ENCODE data around the gene TSHZ1. TPM values are rescaled to one million over a fixed set of nuclear protein-coding genes. Genes with fewer than 3 reads are reported as not detected.

Gene TSHZ1
- total RNA-seq, 2 donors from 2014 or later = 1.1 to 1.7 TPM

DNA sequence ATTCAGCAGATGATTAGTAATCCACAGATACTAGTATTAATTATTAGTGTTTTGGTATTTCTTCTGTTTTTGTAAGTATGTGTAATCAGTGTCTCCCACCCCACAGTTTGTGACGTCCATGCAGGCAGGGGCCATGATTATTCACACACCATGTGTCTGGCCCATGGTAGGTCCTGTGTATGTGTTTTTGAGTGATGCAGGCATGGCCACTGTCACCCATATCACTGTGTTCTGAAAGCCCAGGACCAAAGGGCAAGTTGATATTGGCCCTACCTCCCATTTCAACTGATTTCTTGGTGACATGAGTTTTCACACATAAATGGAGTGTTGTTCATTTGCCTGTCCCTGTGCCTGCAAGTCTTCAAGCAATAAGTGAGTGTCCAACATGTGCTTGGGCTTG lies 104.0 kb downstream of the TSHZ1 start:
- no peak for DNase-seq
- Histone ChIP-seq H3K4me1 (ENCODE audit: control insufficient read depth, insufficient read depth, low read length) (no peaks in the 10 kb centered on the region), H3K4me3 (ENCODE audit: low read length) (no peak overlapping the region), H3K9ac (ENCODE audit: extremely low read depth, low read length, poor library complexity, severe bottlenecking) (no peak overlapping the region), H3K27ac (ENCODE audit: low read depth, low read length) (no peak overlapping the region), H3K9me3 (ENCODE audit: control insufficient read depth, low read length) (no peaks in the 10 kb centered on the region), H3K36me3 (ENCODE audit: control insufficient read depth, insufficient read depth, low read length) (no peaks in the 10 kb centered on the region), H3K27me3 (ENCODE audit: control insufficient read depth, insufficient read depth, low read length, poor library complexity, severe bottlenecking) (no peaks in the 10 kb centered on the region)
- H3K4me3 Mint-ChIP-seq = no peak overlapping the region
- no peak for TF ChIP-seq CTCF (conservative IDR thresholded peaks at IDR 0.05)
- H3K4me1 Mint-ChIP-seq = peaks cover 2% of the 10 kb centered on the region
- 100% methylated on average over 1 of the region's 1 CpG; no CpG with 5 or more reads in 1 of the 2 experiments for WGBS, 2 experiments (ENCODE audit: insufficient coverage in 1 of 2, insufficient read length in 1 of 2)
- H3K27me3 Mint-ChIP-seq (ENCODE audit: insufficient read depth) = peaks cover 2% of the 10 kb centered on the region
- no peaks in the 10 kb centered on the region for H3K9me3 Mint-ChIP-seq
- no peaks in the 10 kb centered on the region for H3K36me3 Mint-ChIP-seq (ENCODE audit: low read depth)
- H3K27ac Mint-ChIP-seq = no peak overlapping the region

DNA sequence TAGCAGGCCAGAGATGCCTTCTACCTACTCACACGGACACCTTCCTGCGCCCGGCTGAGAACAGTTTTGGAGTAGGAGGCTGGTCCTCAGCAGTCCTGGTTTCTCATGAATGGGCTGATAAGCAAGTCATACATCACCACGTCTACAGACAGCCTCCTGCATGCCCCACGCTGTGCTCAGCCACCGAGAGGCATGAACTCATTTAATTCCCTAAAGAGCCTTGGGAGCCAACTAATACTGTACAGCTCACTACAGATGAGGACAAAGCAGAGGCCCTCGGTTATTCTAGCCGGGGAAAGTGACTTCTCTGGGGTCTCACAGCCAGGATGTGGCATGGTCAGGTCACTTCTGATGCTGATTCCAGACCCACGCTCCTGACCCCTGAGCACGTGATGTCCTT lies 105.6 kb downstream of the TSHZ1 start:
- 88 to 94% methylated on average over 10 of the region's 10 CpGs for WGBS, 2 experiments (ENCODE audit: insufficient coverage in 1 of 2, insufficient read length in 1 of 2)

DNA sequence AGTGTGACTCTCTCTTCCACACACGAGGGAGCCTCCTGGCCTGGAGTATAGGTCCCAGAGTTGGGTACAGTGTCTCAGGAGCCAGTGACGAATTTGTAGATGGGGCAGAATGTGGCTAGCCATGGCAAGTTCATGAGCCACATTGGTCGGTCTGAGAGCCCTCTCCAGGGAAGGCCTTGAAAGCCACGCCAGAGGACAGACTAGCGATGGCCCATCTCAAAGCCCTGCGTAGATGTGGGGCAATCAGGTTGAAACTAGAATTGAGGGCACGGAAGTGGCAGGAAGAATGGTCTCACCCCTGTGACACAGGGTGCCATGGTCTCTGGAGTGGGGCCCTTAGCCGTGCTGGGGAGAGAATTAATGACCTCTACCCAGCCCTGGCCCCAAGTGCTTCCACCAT lies 106.2 kb downstream of the TSHZ1 start:
- no peaks in the 10 kb centered on the region for H3K9me3 ChIP-seq (ENCODE audit: control insufficient read depth, low read length)
- TF ChIP-seq CTCF (conservative IDR thresholded peaks at IDR 0.05) = no peak
- Mint-ChIP-seq H3K27me3 (ENCODE audit: insufficient read depth) (no peaks in the 10 kb centered on the region), H3K36me3 (ENCODE audit: low read depth) (no peaks in the 10 kb centered on the region), H3K27ac (no peak overlapping the region), H3K4me1 (peaks cover 2% of the 10 kb centered on the region), H3K4me3 (no peak overlapping the region), H3K9me3 (no peaks in the 10 kb centered on the region)
- DNase-seq = no peak
- 96% methylated on average over 8 of the region's 8 CpGs for WGBS, 2 experiments (ENCODE audit: insufficient coverage in 1 of 2, insufficient read length in 1 of 2)
- no peaks in the 10 kb centered on the region for H3K4me1 ChIP-seq (ENCODE audit: control insufficient read depth, insufficient read depth, low read length)
- H3K36me3 ChIP-seq (ENCODE audit: control insufficient read depth, insufficient read depth, low read length) = no peaks in the 10 kb centered on the region
- no peak overlapping the region for H3K9ac ChIP-seq (ENCODE audit: extremely low read depth, low read length, poor library complexity, severe bottlenecking)
- no peaks in the 10 kb centered on the region for H3K27me3 ChIP-seq (ENCODE audit: control insufficient read depth, insufficient read depth, low read length, poor library complexity, severe bottlenecking)
- H3K4me3 ChIP-seq (ENCODE audit: low read length) = no peak overlapping the region
- H3K27ac ChIP-seq (ENCODE audit: low read depth, low read length) = no peak overlapping the region

More for the DNA sequence above, 105.6 kb downstream of the TSHZ1 start:
- Histone ChIP-seq H3K9ac (ENCODE audit: extremely low read depth, low read length, poor library complexity, severe bottlenecking) (no peak overlapping the region), H3K4me3 (ENCODE audit: low read length) (no peak overlapping the region), H3K9me3 (ENCODE audit: control insufficient read depth, low read length) (no peaks in the 10 kb centered on the region), H3K4me1 (ENCODE audit: control insufficient read depth, insufficient read depth, low read length) (no peaks in the 10 kb centered on the region), H3K27ac (ENCODE audit: low read depth, low read length) (no peak overlapping the region), H3K36me3 (ENCODE audit: control insufficient read depth, insufficient read depth, low read length) (no peaks in the 10 kb centered on the region), H3K27me3 (ENCODE audit: control insufficient read depth, insufficient read depth, low read length, poor library complexity, severe bottlenecking) (no peaks in the 10 kb centered on the region)
- H3K27me3 Mint-ChIP-seq (ENCODE audit: insufficient read depth) = no peaks in the 10 kb centered on the region
- no peaks in the 10 kb centered on the region for H3K9me3 Mint-ChIP-seq
- H3K4me1 Mint-ChIP-seq = peaks cover 2% of the 10 kb centered on the region
- no peak for DNase-seq
- TF ChIP-seq CTCF (conservative IDR thresholded peaks at IDR 0.05) = no peak
- H3K4me3 Mint-ChIP-seq = no peak overlapping the region
- H3K36me3 Mint-ChIP-seq (ENCODE audit: low read depth) = no peaks in the 10 kb centered on the region
- no peak overlapping the region for H3K27ac Mint-ChIP-seq
